Stimulated activated CD8-positive, alpha-beta memory T cell treated with anti-CD3 and anti-CD28 coated beads, Interleukin-12 subunit alpha, Interleukin-12 subunit beta, amount 100 ng/mL, for 4 hours (primary cell): ENCODE measurements around the gene NOS1AP.
"Not testable (repeated sequence)": the region's sequence is repeated elsewhere in the genome, so short reads cannot be mapped to it uniquely, and the experiment has no call there.

Experiments used
- DNase-seq: peaks from one replicate; pipeline ENCODE4 v3.0.0-alpha.2; 2020; ENCODE audit warnings: low read depth

NOS1AP gene

GRCh38 chr1:162195567-162195966, 126.1 kb downstream of the NOS1AP start:
- DNase-seq, result no peak

GRCh38 chr1:162196387-162196786, 126.9 kb downstream of the NOS1AP start:
- no peak for DNase-seq

- DNase-seq, result no peak
These were observed 127.6 kb downstream of the NOS1AP start for GRCh38 chr1:162197041-162197531.

GRCh38 chr1:162197615-162198421, 128.3 kb downstream of the NOS1AP start:
- DNase-seq, result no peak

- no peak for DNase-seq
These were observed 130.8 kb downstream of the NOS1AP start for GRCh38 chr1:162200096-162200847.

GRCh38 chr1:162201062-162201461, 131.6 kb downstream of the NOS1AP start:
- not testable (repeated sequence) for DNase-seq

GRCh38 chr1:162204129-162204822, 134.8 kb downstream of the NOS1AP start:
- no peak for DNase-seq

GRCh38 chr1:162204823-162205155, 135.3 kb downstream of the NOS1AP start:
- DNase-seq, result no peak

- DNase-seq, result no peak
These were observed 136.8 kb downstream of the NOS1AP start for GRCh38 chr1:162206300-162206699.

GRCh38 chr1:162206749-162207635, 137.5 kb downstream of the NOS1AP start:
- no peak for DNase-seq

GRCh38 chr1:162207862-162208261, 138.4 kb downstream of the NOS1AP start:
- DNase-seq, result no peak

GRCh38 chr1:162210196-162210595, 140.7 kb downstream of the NOS1AP start:
- DNase-seq, result no peak

- no peak for DNase-seq
These were observed 143.2 kb downstream of the NOS1AP start for GRCh38 chr1:162212713-162213112.

GRCh38 chr1:162213281-162213912, 143.9 kb downstream of the NOS1AP start:
- DNase-seq, result no peak

GRCh38 chr1:162214202-162214601, 144.7 kb downstream of the NOS1AP start:
- DNase-seq, result no peak

- no peak for DNase-seq
These were observed 146.4 kb downstream of the NOS1AP start for GRCh38 chr1:162215902-162216301.

- DNase-seq, result no peak
These were observed 147.1 kb downstream of the NOS1AP start for GRCh38 chr1:162216604-162217003.

GRCh38 chr1:162217706-162218105, 148.2 kb downstream of the NOS1AP start:
- no peak for DNase-seq

- no peak for DNase-seq
These were observed 149.1 kb downstream of the NOS1AP start for GRCh38 chr1:162218546-162218945.

GRCh38 chr1:162218975-162219374, 149.5 kb downstream of the NOS1AP start:
- DNase-seq, result no peak

- no peak for DNase-seq
These were observed 150.0 kb downstream of the NOS1AP start for GRCh38 chr1:162219461-162219860.
